ENCODE data around the gene IL4R.

DNA sequence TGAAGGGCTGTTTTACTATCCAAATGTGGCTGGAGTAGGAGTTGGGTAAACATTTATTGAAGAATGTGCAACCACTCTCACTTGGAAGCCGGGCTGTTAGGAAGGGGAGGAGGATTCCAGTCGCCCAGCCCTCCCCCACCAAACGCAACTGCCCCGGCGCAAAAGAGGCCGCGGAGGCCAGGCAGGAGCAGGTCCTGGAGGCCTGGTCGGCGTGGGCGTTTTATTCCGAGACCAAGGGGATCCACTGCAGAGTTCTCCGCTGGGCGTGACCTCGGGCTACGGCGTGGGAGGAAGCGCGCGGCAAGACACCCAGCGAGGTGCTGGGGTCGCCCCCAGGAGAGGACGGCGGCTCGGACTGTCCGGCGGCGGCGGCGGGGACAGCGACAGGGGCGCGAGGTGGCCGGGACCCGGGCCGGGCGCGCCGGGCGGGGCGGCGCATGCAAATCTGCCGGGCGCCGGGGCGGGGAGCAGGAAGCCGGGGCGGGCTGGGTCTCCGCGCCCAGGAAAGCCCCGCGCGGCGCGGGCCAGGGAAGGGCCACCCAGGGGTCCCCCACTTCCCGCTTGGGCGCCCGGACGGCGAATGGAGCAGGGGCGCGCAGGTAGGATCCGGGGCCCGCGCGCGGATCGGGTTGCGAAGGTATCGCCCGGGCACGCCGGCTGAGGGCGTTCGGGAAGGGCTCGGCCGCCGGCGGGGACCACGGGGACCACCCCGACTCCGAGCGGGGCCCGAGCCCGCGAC is at the start of gene IL4R:
- TF ChIP-seq, protein P1, sequence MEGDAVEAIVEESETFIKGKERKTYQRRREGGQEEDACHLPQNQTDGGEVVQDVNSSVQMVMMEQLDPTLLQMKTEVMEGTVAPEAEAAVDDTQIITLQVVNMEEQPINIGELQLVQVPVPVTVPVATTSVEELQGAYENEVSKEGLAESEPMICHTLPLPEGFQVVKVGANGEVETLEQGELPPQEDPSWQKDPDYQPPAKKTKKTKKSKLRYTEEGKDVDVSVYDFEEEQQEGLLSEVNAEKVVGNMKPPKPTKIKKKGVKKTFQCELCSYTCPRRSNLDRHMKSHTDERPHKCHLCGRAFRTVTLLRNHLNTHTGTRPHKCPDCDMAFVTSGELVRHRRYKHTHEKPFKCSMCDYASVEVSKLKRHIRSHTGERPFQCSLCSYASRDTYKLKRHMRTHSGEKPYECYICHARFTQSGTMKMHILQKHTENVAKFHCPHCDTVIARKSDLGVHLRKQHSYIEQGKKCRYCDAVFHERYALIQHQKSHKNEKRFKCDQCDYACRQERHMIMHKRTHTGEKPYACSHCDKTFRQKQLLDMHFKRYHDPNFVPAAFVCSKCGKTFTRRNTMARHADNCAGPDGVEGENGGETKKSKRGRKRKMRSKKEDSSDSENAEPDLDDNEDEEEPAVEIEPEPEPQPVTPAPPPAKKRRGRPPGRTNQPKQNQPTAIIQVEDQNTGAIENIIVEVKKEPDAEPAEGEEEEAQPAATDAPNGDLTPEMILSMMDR (IDR thresholded peaks at IDR 0.05) = no peak
- TF ChIP-seq POLR2AphosphoS5 (IDR thresholded peaks at IDR 0.05) = peak; percentile 28
